SU-DHL-6 (cell line): ENCODE measurements around the gene GPR176.

Source experiments
- CTCF ChIP-seq: fragments of 200-600 bp; sonication (generic); IDR thresholded peaks from one replicate; pipeline ENCODE4 v1.5.1; 2017; ENCODE audit warnings: antibody characterized with exemption, mild to moderate bottlenecking, low read length, moderate library complexity; ENCODE audit not compliant: insufficient read depth, poor library complexity, severe bottlenecking
- EZH2phosphoT487 ChIP-seq: fragments of 200-600 bp; sonication (generic), shearing (Covaris generic); conservative IDR thresholded peaks from 2 replicates; pipeline ENCODE4 v1.6.1; 2018; ENCODE audit warnings: mild to moderate bottlenecking, antibody characterized with exemption, low read length, moderate library complexity, mixed read lengths

GRCh38 chr15:39960411-39960810 lies 40.3 kb upstream of the GPR176 start:
- TF ChIP-seq CTCF, result no peak
- no peak for TF ChIP-seq EZH2phosphoT487
